IPS-18c (cell line): Measurements from ENCODE around the gene SLC22A7.

Experiments used
- H3K4me3 ChIP-seq: 2 replicates; pipeline ENCODE4 v1.7.0; 2013; ENCODE audit warnings: low read depth, mild to moderate bottlenecking, low read length, moderate library complexity; ENCODE audit not compliant: insufficient read depth
- H3K9me3 ChIP-seq: one replicate; pipeline ENCODE4 v1.6.1; 2013; ENCODE audit warnings: mild to moderate bottlenecking, low read length, moderate library complexity; ENCODE audit not compliant: control insufficient read depth, insufficient read depth

Gene SLC22A7, protein sequence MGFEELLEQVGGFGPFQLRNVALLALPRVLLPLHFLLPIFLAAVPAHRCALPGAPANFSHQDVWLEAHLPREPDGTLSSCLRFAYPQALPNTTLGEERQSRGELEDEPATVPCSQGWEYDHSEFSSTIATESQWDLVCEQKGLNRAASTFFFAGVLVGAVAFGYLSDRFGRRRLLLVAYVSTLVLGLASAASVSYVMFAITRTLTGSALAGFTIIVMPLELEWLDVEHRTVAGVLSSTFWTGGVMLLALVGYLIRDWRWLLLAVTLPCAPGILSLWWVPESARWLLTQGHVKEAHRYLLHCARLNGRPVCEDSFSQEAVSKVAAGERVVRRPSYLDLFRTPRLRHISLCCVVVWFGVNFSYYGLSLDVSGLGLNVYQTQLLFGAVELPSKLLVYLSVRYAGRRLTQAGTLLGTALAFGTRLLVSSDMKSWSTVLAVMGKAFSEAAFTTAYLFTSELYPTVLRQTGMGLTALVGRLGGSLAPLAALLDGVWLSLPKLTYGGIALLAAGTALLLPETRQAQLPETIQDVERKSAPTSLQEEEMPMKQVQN

DNA sequence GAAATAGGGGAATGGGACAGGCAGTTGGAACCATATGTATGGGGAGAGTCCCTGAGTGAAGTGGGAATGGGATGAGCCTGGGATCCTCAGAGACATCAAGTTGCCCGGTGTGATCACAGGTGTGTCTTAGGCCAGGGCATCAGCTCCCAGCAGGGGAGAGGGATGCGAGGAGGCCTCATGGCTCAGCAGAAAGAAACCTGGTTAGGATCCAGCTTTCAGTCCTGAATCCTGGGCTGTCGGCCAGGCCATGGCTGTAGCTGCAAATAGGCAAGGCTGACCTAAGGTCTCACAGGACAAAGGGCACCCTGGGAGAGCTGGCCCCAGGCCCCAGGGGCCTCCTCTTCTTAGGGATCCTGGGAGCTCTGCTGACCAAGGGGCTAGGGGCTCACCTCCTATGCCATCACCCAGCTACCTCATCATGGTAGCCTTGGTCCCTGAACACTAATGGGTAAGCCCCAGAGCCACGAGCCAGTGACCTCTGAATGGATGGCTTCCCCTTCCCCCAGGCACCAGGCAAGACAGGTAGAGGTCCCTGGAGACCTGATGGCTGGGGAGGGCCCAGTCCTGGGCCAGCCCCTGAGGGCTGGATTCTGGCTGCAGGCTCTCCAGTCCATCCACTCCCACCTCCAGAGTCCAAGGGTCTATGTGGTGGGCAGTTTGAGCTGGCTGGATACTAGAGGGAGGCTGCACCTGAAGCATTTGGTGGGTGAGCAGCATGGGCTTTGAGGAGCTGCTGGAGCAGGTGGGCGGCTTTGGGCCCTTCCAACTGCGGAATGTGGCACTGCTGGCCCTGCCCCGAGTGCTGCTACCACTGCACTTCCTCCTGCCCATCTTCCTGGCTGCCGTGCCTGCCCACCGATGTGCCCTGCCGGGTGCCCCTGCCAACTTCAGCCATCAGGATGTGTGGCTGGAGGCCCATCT is at the start of gene SLC22A7:
Gene SLC22A7 (plus strand): TSS at position 617 of the 921 bp plus-strand sequence. CDS start 99 bp downstream, at position 716.
- no peaks in the 10 kb centered on the region for H3K9me3 ChIP-seq
- no peak within 1 kb of the TSS for H3K4me3 ChIP-seq

DNA sequence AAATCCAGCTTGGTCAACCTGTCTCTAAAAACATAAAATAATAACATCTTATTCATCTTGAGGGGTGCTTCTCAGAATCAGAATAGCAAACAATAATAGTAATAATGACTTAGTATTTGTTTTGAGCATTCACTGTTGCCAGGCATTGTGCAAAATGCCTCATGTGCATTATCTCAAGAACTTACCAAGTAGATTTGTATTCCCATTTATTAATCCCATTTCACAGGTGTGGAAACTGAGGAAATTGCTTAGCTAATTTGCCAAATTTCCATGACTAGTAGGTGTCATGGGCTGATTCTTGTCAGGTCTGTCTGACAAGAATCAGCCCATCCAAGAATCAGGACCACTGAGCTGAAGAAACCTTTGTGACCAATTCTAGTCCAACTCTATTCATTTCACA is 49.3 kb upstream of the SLC22A7 start:
- Histone ChIP-seq H3K4me3 (no peak overlapping the region), H3K9me3 (no peaks in the 10 kb centered on the region)

DNA sequence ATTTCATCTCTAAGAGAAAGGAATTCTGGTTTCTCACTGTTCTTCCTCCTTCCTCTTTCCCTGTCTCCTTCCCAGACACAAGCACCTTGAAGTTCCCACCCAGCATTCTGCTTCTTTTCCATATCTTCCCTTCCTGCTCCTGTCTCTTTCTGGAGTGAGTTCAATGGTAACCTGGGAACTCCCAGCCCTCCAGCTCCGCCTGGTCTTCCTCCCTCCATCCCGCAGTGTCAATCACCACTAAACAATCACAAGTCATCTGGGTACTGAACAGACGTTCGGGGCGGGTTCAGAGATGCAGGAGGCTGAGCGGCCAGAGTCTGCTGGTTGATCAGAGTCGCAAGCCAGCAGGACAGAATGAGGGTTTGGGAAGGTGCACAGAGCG is 47.1 kb upstream of the SLC22A7 start:
- Histone ChIP-seq H3K4me3 (no peak overlapping the region), H3K9me3 (no peaks in the 10 kb centered on the region)

DNA sequence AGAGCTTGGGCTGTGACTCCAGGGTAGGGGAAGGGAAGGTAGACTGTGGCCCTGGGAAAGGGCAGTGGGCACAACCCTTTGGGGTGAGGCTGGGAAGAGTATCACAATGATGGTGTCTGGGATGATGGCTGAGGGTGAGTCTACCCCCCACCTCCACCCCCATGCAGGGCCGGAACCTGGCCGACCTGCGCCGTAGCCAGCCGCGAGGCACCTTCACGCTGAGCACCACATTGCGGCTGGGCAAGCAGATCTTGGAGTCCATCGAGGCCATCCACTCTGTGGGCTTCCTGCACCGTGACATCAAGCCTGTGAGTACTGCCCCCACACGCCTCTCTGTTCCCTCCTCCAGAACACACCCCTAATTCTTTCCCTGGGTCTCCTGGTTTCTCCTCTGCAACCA is 44.7 kb upstream of the SLC22A7 start:
- no peak overlapping the region for H3K4me3 ChIP-seq
- H3K9me3 ChIP-seq, result no peaks in the 10 kb centered on the region

DNA sequence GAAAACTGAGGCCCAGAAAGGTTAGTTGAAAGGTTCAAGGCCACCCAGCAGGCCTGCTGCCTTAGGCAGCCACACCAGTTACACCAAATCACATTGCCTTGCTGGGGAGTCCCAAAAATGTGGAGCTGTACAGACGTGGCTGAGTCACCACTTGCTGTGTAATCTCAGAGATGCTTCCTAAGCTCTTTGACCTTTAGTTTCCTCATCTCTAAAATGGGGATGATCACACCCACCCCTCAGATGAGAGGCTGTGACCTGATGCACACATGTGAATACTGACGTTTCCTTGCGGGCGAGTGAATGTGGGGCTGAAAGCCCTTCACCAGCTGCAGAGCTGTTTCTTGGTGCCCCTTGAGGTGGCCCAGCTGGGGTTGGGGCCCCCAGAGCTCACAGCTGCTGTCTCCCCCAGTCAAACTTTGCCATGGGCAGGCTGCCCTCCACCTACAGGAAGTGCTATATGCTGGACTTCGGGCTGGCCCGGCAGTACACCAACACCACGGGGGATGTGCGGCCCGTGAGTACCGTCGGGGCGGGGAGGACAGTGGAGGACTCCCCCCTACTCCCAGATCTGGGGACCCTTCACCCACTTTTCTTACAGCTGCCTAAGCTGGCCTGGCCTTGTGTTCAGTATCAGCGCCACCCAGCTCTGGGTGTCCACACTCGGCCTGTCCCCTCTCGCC is 43.8 kb upstream of the SLC22A7 start:
- Histone ChIP-seq H3K9me3 (no peaks in the 10 kb centered on the region), H3K4me3 (no peak overlapping the region)

DNA sequence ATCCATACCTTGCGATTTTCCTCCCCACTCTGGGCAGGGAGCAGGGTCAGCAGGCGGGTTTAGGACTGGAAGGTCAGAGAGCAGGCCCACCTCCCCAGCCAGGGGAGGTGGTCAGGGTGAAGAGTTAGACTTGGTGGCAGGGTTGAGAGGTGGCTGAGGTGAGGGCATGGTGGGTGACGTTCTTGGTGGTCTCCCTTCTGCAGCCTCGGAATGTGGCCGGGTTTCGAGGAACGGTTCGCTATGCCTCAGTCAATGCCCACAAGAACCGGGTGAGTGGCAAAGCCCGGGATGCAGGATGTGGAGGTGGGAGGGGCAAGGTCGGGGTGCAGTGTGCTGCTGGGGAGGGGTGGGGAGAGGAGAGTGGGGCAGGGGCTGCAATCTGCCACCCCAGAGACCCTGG is 43.2 kb upstream of the SLC22A7 start:
- Histone ChIP-seq H3K9me3 (no peaks in the 10 kb centered on the region), H3K4me3 (no peak overlapping the region)

DNA sequence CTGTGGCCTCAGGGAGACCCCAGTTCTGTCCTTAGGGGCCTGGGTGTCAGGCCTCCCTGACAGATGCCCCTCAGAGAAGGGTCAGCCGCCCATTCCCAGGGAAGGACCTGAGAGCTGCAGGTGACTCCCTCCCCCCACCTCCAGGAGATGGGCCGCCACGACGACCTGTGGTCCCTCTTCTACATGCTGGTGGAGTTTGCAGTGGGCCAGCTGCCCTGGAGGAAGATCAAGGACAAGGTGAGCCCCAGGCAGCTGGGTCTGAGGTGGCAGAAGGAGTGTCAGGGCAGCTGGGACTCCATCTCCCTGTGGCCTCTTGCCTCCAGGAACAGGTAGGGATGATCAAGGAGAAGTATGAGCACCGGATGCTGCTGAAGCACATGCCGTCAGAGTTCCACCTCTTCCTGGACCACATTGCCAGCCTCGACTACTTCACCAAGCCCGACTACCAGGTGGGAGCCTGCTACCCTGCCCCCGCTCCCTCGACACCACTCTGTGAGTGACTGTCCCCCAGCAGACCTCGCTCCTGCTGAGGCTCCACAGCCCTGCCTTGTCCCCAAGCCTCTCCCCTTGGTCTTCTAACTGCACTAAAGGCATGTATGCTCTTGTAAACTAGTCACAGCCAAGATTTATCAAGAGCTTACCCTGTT is 42.5 kb upstream of the SLC22A7 start:
- H3K4me3 ChIP-seq, result no peak overlapping the region
- no peaks in the 10 kb centered on the region for H3K9me3 ChIP-seq

DNA sequence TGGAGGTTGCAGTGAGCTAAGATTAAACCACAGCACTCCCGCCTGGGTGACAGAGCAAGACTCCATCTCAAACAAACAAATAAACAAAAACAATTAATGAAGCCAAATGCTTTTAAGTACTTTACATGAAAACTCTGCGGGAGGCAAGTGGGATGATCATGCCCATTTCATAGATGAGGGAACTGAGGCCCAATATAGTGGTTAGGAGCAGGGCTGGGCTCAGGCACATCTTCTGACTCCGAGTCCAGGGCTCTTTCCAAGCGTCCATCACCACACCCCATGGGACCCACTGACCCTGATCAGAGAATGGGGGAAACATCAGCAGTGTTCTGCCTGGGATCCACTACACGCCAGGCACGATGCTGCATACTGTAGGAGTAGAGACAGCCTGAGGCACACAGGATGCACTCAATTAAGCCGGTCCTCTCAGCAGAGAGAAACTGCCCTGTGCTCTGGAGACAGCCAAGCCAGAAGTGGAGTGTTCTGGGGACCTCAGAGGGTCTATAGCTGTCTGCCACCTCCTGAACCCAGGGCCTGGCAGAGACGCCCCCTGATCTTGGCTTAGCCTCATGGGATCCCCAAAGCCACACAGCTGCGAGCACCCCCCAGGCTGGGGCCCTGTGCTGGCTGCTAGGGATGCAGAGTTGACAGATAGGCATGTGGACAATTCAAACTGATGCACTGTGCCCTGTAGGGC is 41.2 kb upstream of the SLC22A7 start:
- H3K4me3 ChIP-seq, result no peak overlapping the region
- no peaks in the 10 kb centered on the region for H3K9me3 ChIP-seq

DNA sequence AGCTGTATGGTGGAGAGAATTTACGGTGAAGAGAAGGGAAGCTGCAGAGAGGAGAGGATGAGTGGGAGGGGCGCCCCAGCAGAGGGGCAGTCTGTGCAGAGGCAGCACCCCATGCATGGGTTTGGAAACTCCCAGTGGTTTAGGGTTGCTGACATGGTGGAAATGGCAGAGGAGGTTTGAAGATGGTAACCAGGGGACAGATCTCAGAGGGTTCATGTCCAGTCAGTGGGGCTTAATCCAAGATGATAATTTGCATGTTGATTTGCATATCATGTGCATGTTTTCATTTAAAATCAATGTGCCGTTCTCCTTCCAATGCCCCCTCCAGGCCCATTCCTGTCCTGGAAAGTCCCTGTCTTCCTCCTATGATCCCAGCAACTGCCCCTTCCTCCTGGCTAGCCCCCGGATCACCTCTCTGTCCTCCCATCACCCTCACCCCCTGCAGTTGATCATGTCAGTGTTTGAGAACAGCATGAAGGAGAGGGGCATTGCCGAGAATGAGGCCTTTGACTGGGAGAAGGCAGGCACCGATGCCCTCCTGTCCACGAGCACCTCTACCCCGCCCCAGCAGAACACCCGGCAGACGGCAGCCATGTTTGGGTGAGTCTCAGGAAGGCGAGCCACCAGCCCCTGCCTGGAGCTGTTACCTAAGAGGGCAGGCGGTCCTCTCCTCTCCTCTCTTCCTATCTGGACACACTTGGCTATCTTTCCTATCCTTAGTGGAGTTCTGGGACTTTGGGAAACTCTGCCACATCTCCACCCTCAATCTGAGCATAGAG is 40.5 kb upstream of the SLC22A7 start:
- no peak overlapping the region for H3K4me3 ChIP-seq
- no peaks in the 10 kb centered on the region for H3K9me3 ChIP-seq

DNA sequence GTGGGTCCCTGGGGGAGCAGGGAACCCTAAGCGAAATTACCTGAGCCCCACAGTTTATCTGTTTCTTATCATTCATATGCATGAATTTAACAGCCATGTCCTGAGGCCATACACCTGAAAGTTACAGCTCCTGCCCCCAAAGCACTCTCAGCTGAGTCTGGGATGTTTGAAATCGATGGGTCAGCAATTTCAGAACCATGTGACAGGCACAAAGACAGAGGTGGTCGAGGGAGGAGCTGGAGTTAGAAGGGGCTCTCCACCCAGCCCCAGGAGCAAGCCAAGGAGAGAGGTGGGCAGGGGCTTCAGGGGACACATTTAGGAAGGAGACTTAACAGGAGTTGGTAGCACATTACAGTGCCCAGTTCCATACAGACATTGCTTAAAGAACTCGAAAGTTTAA is 39.9 kb upstream of the SLC22A7 start:
- H3K9me3 ChIP-seq, result no peaks in the 10 kb centered on the region
- H3K4me3 ChIP-seq, result no peak overlapping the region

DNA sequence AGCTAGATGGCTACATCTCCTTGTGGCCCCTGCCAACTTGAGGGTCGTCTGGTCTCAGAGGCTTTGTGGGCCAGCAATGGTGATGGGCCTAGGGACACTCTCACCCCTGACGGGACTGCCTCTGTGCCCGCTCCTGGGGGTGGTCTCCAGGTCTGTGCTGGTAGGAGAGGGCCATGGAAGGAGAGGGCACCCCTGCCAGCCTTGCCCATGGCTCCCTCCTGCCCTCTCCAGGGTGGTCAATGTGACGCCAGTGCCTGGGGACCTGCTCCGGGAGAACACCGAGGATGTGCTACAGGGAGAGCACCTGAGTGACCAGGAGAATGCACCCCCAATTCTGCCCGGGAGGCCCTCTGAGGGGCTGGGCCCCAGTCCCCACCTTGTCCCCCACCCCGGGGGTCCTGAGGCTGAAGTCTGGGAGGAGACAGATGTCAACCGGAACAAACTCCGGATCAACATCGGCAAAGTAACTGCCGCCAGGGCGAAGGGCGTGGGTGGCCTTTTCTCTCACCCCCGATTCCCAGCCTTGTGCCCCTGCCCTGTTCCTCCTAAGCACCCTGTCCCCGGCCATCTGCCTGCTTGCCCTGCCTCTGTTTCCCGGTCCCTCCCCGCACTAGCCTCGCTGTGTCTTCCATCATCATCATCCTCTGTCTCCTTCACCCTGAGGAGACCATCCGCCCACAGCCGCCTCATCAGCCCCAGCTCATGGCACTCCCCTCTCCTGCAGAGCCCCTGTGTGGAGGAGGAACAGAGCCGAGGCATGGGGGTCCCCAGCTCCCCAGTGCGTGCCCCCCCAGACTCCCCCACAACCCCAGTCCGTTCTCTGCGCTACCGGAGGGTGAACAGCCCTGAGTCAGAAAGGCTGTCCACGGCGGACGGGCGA is 39.0 kb upstream of the SLC22A7 start:
- Histone ChIP-seq H3K4me3 (no peak overlapping the region), H3K9me3 (no peaks in the 10 kb centered on the region)

DNA sequence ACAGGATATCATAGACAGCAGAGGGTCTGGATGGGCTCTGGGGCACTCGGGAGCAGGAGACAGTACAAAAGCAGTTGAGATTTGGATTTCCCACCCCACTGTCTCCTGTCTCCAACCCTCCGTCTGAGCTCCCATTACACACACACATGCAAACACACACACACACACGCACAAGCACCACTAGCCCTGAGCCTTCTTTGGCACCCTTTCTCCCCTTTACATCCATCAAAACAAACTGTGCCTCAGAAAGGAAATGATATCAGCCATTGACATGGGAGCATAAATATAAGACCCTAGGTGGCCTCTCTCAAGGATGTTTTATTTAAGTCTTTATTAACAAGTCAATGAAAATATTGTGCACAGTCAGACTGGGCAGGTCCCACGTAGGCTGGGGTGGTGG is 37.3 kb upstream of the SLC22A7 start:
- Histone ChIP-seq H3K9me3 (no peaks in the 10 kb centered on the region), H3K4me3 (no peak overlapping the region)

DNA sequence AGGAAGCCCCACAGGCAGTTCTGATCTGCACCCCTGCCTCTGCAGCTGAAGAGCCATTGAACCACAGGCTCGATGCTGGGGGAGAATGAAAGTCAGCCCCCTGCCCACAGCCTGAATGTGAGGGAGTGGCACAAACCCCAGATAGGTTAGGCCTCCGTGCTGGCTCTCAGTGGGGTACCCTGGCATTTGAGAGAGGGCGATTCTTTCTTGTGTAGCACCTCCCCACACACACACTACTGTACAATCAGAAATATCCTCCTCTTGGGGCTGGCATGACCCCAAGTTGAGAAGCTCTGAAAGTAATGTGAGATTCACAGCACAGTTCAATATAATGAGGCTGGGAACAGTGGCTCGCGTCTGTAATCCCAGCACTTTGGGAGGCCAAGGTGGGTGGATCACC is 36.9 kb upstream of the SLC22A7 start:
- Histone ChIP-seq H3K9me3 (no peaks in the 10 kb centered on the region), H3K4me3 (no peak overlapping the region)

DNA sequence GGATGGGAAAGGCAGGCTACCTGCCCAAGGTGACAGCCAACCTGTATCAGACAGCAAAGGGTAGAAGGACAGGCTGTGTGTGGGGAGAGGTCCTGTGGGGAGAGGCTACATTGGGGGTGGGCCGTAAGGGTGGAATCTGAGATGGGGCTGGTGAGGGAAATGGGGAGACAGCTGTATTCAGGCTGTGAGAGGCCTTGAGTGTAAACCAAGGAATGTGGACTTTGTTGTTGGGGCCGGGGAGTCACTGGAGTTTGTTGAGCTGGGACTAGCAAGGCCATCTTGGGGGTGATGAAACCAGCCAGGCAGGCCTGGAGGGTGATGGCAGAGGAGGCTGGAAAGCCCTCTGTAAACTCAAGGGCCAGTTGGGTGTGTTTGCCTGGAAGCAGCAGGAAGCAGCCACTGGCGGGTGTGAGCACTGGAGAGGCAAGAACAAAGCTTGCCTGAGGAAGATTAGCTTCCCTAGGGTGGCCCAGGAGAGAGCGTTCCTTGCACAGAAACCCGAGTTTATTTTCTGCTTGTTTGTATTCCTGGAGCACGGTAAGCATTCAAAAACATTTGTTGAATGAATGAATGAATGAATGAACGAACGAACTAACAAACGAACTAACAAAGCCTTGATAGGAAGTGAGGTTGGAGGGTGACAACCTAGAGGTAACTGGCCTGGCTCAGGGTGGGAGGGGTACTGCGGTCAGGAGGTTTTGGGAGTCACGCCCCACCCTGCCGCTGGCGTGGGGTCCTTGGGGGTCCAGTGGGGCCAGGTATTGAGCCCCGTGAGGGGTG is 35.9 kb upstream of the SLC22A7 start:
- Histone ChIP-seq H3K4me3 (no peak overlapping the region), H3K9me3 (no peaks in the 10 kb centered on the region)
